Small intestine (tissue), 7 donors: ENCODE results near the gene STX8. TPM values are rescaled to one million over a fixed set of nuclear protein-coding genes. Genes with fewer than 3 reads are reported as not detected.
A peak's percentile ranks its signal among the peaks of the same experiment; 100 is the strongest.

ENCODE experiments used
- DNase-seq, 2 donors: peaks; one replicate each; pipeline versions ENCODE4 v3.0.0 to v3.0.0-alpha.2; 2013
- FAIRE-seq: peaks from 2 replicates; lab custom pipeline; 2012; peaks lifted over from hg19 to GRCh38; lab: Jason Lieb, UNC
- H3K27ac ChIP-seq, 3 donors: one replicate each; pipeline ENCODE4 v1.5.1; 2013; ENCODE audit warnings: low read length in 2 of 3, mild to moderate bottlenecking in 2 of 3, control low read depth in 1 of 3, inconsistent platforms in 1 of 3, low read depth in 1 of 3, moderate library complexity in 1 of 3
- H3K27me3 ChIP-seq, 3 donors: one replicate each; pipeline ENCODE4 v1.6.1; 2013; ENCODE audit warnings: low read length in 3 of 3, inconsistent platforms in 1 of 3; ENCODE audit not compliant: control insufficient read depth in 3 of 3, insufficient read depth in 3 of 3
- H3K36me3 ChIP-seq, 3 donors: one replicate each; pipeline ENCODE4 v1.6.1; 2013; ENCODE audit warnings: low read length in 3 of 3, inconsistent platforms in 1 of 3, low read depth in 1 of 3, mild to moderate bottlenecking in 1 of 3, moderate library complexity in 1 of 3; ENCODE audit not compliant: control insufficient read depth in 3 of 3, insufficient read depth in 2 of 3
- H3K4me1 ChIP-seq, 3 donors: one replicate each; pipeline ENCODE4 v1.6.1; 2013; ENCODE audit warnings: low read length in 2 of 3, inconsistent platforms in 1 of 3, low read depth in 1 of 3, mild to moderate bottlenecking in 1 of 3, moderate library complexity in 1 of 3; ENCODE audit not compliant: control insufficient read depth in 3 of 3, insufficient read depth in 2 of 3
- H3K4me3 ChIP-seq, 3 donors: one replicate each; pipeline ENCODE4 v1.5.1; 2013; ENCODE audit warnings: low read length in 3 of 3, control low read depth in 1 of 3, inconsistent platforms in 1 of 3, low read depth in 1 of 3, mild to moderate bottlenecking in 1 of 3, moderate library complexity in 1 of 3
- H3K9me3 ChIP-seq, 2 donors: one replicate each; pipeline ENCODE4 v1.6.1; 2013; ENCODE audit warnings: low read depth in 1 of 2, low read length in 1 of 2; ENCODE audit not compliant: control insufficient read depth in 2 of 2, insufficient read depth in 1 of 2
- WGBS, 3 donors: extraction: QIAGEN DNeasy Blood & Tissue Kit; methylation state at CpG; one replicate each; pipeline ENCODE4 v1.1.7; 2013; 5-methylcytosine and 5-hydroxymethylcytosine counted together
- polyA plus RNA-seq, 4 donors: library from polyadenylated mRNA; stranded (reverse) in 3 of 4; unstranded in 1 of 4; fragments of 200-250 nt in 3 of 4; fragments of 120-200 nt in 1 of 4; gene quantifications; one replicate each; pipeline versions ENCODE4 v1.2.1 to v1.2.3, GENCODE V29; 2013
- donor health status: healthy with polysubstance abuse.
- donor health status: control.
- donor health status: control.
- donor health status: Bipolar disorder and iron deficiency.
- donor health status: healthy.

STX8 gene
- polyA plus RNA-seq, 4 donors, result 35.3 to 72.2 (median 51.8) TPM

DNA sequence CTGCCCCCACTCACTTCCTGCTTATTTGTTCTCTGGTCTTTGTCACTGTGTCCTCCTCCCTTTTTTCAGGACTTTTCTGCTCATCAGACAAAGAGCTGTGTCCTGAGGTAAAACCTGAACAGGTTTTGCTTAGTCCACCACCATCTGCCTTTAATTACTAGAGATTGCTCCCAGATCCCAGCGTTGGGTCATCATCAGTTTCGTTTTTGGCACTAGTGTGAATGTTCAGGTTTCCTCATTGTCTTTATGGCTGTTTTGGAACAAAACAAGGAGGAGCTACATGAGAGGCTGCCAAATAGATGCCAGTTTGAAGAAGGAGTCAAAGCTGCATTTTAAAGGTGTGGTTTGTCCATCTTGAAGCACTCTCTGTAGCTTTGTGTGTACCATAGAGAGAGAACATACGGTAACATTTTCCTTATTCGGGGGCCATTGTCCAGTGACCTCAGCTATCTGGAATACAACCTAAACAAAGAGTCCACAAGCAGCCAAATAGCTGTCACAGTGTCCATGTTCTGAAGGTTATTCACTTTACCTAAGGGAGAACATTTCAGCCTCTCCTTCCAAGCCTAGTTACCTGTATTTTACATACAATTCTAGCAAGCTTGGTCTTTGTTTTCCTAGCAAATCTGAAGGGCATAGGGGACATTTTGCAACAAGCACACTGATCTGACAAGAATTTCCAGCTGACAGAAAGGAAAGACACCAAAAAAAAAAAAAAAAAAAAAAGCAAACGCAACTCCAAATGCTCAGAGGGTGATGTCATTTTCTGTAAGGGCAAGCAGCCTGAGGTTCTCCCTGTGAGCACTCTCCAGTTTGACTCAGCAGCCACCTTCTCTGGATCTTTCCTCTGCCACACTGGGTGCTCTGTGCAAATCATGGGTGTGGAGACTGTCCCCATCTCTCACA lies 358.2 kb downstream of the STX8 start:
- Histone ChIP-seq H3K9me3 (peaks cover 0 to 5% of the 10 kb centered on the region in 2 donors), H3K36me3 (no peaks in the 10 kb centered on the region), H3K4me3 (no peak overlapping the region), H3K4me1 (no peaks in the 10 kb centered on the region), H3K27ac (peak overlapping the region in 1 of 3 donors; percentile 19), H3K27me3 (no peaks in the 10 kb centered on the region)
- peak in 1 of 2 donors; percentile 33 for DNase-seq
- 24 to 36% (median 28%) methylated on average over 5 of the region's 5 CpGs for WGBS, 3 donors
- no peak for FAIRE-seq

DNA sequence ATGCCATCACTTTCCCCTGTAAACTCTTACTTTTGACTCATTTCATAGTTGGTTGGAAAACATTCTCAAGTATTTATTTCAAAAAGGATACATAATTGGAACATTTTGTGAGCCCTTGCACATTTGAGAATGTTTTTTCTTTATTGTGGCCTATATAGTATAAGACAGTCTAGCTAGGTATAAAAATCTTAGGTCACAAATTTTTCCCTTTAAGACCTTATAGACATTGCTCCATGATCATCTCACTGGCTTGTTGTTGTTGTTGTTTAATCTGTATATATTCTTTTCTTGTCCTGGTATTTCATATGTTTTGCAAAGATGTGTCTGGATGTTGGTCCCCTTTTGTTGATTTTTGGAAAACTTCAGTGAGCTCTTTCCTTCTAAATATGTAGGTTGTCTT lies 360.2 kb downstream of the STX8 start:
- no peak overlapping the region for H3K27ac ChIP-seq
- no peaks in the 10 kb centered on the region for H3K36me3 ChIP-seq
- peaks cover 0 to 5% of the 10 kb centered on the region in 2 donors for H3K9me3 ChIP-seq
- DNase-seq, result no peak
- no peaks in the 10 kb centered on the region for H3K27me3 ChIP-seq
- FAIRE-seq, result no peak
- no peaks in the 10 kb centered on the region for H3K4me1 ChIP-seq
- no peak overlapping the region for H3K4me3 ChIP-seq

DNA sequence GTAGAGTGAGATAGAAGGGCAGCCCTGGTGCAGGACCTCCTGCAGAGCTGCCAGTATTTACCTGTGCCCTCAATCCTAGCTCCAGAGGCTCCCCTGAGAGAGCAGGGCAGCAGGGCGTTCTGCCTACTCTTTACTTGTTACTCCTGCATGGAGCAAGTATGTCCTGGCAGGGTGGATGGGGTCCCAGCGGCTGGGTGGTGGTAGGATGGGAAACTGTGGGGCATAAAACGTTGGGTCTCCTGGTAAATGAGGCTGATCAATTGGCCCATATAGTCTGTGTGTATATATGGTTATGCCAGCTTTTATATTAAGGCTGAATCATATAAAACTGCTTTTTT lies 362.3 kb downstream of the STX8 start:
- no peaks in the 10 kb centered on the region for H3K36me3 ChIP-seq
- no peaks in the 10 kb centered on the region for H3K27me3 ChIP-seq
- peaks cover 0 to 5% of the 10 kb centered on the region in 2 donors for H3K9me3 ChIP-seq
- H3K4me1 ChIP-seq, result no peaks in the 10 kb centered on the region
- H3K4me3 ChIP-seq, result no peak overlapping the region
- 75 to 85% (median 80%) methylated on average over 3 of the region's 3 CpGs for WGBS, 3 donors
- H3K27ac ChIP-seq, result peak overlapping the region in 1 of 3 donors; percentile 5
- FAIRE-seq (no peak), DNase-seq (no peak)

DNA sequence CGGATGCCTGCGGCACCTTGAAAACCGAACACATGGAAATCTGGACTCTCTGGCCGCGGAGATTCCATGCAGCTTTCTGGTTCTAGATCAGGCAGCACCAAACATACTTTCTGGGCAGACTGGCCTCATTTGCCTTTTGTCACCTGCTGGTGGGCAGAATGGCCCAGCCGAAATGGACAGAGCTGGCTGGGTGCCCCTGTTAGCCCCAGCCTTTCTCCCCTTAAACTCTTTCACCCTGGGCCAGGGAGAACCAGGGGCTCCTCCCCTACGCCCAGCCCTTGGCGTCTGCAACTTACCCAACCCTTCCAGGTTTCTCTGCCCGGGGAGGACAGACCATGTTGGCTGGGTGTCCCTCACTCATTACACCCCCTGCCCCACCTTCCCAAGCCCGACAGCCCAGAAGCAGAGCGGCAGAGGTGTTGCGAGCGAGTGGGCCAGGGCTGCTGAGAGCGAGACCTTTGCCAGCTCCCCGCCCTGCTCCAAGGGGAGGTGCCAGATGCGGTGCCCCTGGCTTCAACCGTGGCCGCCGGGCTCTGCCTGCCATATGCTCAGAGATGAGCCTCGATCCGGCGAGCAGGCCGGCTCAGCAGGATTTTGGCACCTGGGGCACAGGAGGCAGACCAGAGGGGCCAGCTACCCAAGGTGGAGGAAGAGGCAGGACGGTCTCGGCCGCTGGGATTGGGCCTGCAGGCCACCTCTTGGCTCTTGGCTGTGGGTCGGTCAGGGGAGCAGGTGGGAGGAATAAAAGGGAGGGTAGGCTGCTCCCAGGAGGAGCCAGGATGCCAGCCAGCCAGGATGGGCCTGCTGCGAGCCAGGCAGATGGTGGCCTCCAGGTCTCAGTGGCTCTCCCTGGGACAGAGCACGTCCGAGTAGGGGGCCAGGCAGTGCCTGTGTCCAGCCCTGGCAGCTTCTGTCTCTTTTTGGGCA lies 363.0 kb downstream of the STX8 start:
- Histone ChIP-seq H3K36me3 (no peaks in the 10 kb centered on the region), H3K9me3 (peaks cover 0 to 5% of the 10 kb centered on the region in 2 donors), H3K27me3 (no peaks in the 10 kb centered on the region), H3K4me1 (peaks cover 0 to under 1% (median 0%) of the 10 kb centered on the region in 3 donors), H3K4me3 (no peak overlapping the region), H3K27ac (peak overlapping the region in 1 of 3 donors; percentile 5)
- DNase-seq (no peak), FAIRE-seq (no peak)
- 90 to 93% (median 91%) methylated on average over 27 to 30 of the region's 30 CpGs for WGBS, 3 donors

DNA sequence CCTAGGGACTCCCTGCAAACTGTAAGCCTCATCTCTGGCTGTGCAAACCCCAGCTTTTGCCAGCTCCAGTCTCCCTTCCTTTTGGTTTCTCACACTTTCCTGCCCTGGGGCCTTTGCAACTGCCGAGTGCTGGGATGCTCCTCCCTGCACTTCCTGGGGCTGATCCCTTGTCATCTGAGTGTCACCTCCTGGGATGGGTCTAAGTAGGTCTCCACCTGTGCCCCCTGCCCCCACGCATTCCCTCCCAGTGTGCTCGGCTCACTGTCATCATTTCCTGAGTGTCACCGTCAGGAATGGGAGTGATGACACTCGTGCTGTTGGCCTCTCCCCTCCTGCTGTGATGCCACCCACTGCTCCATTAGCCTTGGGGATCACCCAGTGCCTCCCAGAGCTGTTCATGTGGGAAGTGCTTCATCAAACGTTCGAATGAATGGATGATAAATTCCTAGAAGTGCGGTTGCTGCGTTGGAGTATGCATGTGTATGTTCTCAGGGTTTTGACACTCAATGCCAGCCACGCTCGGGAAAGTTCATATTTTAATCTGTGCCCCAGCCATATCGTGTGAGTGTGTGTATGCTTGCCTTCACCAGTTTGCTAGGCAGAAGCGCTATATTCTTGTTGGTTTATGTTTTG lies 364.4 kb downstream of the STX8 start:
- no peak for DNase-seq
- Histone ChIP-seq H3K4me1 (peaks cover 2 to 14% (median 7%) of the 10 kb centered on the region in 3 donors), H3K27ac (no peak overlapping the region), H3K4me3 (no peak overlapping the region), H3K36me3 (no peaks in the 10 kb centered on the region), H3K9me3 (peaks cover 0 to 5% of the 10 kb centered on the region in 2 donors), H3K27me3 (no peaks in the 10 kb centered on the region)
- FAIRE-seq, result no peak
- 79 to 89% (median 79%) methylated on average over 13 of the region's 13 CpGs for WGBS, 3 donors

DNA sequence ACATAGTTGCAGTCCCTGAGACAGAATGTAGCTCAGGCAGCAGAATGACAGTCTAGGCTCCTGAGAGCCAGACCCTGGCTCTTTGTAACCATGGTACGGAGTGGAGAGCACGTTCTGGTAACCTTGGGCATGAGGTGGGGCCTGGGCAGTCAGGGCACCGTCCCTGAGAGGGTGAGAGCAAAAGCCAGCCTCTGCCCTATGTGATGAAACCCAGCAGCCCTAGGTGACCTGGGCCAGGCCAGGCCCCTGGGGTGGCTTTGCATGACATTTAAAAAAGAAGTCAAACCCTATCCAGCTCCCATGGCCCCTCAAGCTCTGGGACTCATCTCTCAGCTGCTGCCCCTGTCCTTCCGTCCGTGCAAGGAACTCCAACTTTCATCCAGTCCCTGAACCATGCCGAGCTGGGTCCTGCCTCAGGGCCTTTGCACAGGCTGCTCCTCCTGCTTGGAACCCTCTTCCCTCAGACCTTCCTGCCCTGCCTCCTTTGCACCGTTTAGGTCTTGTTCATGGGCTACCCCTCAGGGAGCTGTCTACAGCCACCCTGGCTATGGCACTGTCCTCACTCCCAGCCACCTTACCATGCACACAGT lies 365.7 kb downstream of the STX8 start:
- Histone ChIP-seq H3K9me3 (no peaks in the 10 kb centered on the region), H3K4me1 (peaks cover 4 to 20% (median 8%) of the 10 kb centered on the region in 3 donors), H3K36me3 (no peaks in the 10 kb centered on the region), H3K27ac (no peak overlapping the region), H3K27me3 (no peaks in the 10 kb centered on the region), H3K4me3 (no peak overlapping the region)
- FAIRE-seq, result no peak
- WGBS, 3 donors, result 66 to 83% (median 79%) methylated on average over 7 of the region's 7 CpGs
- no peak for DNase-seq

DNA sequence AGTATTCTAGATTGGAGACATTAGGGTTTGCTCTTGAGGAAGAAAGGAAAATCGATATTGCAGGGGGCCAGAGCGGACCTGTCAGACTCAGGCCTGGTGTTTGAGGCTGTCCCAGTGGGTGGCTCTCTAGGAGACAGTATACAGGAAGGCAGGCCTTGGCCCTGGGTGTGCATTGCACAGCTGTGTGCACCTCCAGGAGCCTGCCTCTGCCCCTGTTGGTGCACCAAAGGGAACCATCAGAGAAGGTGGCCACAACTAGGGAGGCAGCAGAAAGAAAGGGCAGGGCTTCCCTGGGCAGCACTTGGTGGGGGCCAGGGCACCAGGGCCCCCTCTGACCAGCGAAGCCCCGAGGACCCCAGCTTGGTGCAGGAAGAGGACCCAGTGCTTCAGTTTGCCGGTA lies 366.3 kb downstream of the STX8 start:
- Histone ChIP-seq H3K4me1 (peaks cover 4 to 20% (median 8%) of the 10 kb centered on the region in 3 donors), H3K36me3 (no peaks in the 10 kb centered on the region), H3K9me3 (peaks cover 0 to 2% of the 10 kb centered on the region in 2 donors), H3K27ac (no peak overlapping the region), H3K27me3 (no peaks in the 10 kb centered on the region), H3K4me3 (no peak overlapping the region)
- FAIRE-seq, result no peak
- WGBS, 3 donors, result 81 to 94% (median 90%) methylated on average over 5 of the region's 5 CpGs
- DNase-seq, result no peak
